HEK293T (cell line): ENCODE data around the gene C2CD5.

Source experiments
- ARNT ChIP-seq: fragments of 450-650 bp; IDR thresholded peaks from 2 replicates; pipeline ENCODE4 v1.6.1; 2017; ENCODE audit warnings: mild to moderate bottlenecking
- BHLHE40 ChIP-seq: fragments of 450-650 bp; IDR thresholded peaks from 2 replicates; pipeline ENCODE4 v1.6.1; 2016; ENCODE audit warnings: mild to moderate bottlenecking, moderate library complexity, borderline replicate concordance
- CTBP1 ChIP-seq: fragments of 450-650 bp; IDR thresholded peaks from 2 replicates; pipeline ENCODE4 v1.6.1; 2016; ENCODE audit warnings: borderline replicate concordance
- ELF4 ChIP-seq: fragments of 450-650 bp; IDR thresholded peaks from 2 replicates; pipeline ENCODE4 v1.6.1; 2017; ENCODE audit warnings: antibody characterized with exemption
- FOXM1 ChIP-seq: fragments of 450-650 bp; IDR thresholded peaks from 2 replicates; pipeline ENCODE4 v1.6.1; 2017; ENCODE audit warnings: mild to moderate bottlenecking, borderline replicate concordance
- HDGF ChIP-seq: fragments of 450-650 bp; IDR thresholded peaks from 2 replicates; pipeline ENCODE4 v1.6.1; 2017; ENCODE audit warnings: antibody characterized with exemption, borderline replicate concordance
- NFRKB ChIP-seq: fragments of 450-650 bp; IDR thresholded peaks from 2 replicates; pipeline ENCODE4 v1.6.1; 2016; ENCODE audit warnings: mild to moderate bottlenecking, moderate library complexity
- SP1 ChIP-seq: fragments of 450-650 bp; IDR thresholded peaks from 2 replicates; pipeline ENCODE4 v1.6.1; 2017
- SUZ12 ChIP-seq: fragments of 450-650 bp; IDR thresholded peaks from 2 replicates; pipeline ENCODE4 v1.6.1; 2016; ENCODE audit warnings: mild to moderate bottlenecking
- TARDBP ChIP-seq: fragments of 450-650 bp; IDR thresholded peaks from 2 replicates; pipeline ENCODE4 v1.6.1; 2016
- ZNF384 ChIP-seq: fragments of 450-650 bp; IDR thresholded peaks from 2 replicates; pipeline ENCODE4 v1.6.1; 2016

GRCh38 chr12:22488478-22488877, 55.9 kb downstream of the C2CD5 start:
- TF ChIP-seq FOXM1 (no peak), HDGF (no peak), NFRKB (no peak), BHLHE40 (no peak), ELF4 (no peak), SP1 (no peak), ZNF384 (no peak), TARDBP (no peak), CTBP1 (no peak), ARNT (no peak), SUZ12 (no peak)
